Measurements from ENCODE around the gene NUDT19.

DNA sequence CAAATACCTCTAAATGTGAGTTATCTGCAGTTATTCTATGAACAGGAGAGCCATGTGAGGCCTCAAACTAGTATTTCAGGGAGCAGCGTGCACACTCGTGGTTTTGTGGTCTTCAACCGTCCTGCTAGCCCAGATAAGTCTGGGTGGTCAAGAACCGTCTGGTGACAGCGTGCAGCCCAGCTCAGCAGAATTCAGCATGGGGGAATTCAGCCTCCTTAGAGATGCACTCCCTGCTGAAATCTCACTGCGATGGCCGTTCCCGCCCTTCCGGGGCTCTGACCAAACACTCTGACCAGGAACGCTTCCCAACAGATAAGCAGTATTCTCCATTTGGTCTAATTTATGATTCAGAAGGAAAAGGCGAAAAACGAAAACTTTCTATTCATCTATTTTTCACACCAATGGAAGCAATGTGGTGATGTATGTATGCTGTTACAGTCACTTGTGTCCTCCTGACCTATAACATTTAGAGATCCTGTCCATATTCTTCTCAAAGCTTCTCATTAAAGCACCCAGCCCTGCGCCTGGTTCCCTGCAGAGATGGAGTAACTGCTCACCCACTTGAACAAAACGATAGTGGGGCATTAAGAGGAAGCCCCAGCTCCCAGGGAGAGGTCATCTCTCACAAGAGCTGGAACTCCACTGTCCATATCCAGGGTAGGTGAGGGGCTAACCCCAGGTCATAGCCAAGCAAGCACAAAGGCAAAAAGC is 19.6 kb upstream of the NUDT19 start:
- TF ChIP-seq, protein P1, sequence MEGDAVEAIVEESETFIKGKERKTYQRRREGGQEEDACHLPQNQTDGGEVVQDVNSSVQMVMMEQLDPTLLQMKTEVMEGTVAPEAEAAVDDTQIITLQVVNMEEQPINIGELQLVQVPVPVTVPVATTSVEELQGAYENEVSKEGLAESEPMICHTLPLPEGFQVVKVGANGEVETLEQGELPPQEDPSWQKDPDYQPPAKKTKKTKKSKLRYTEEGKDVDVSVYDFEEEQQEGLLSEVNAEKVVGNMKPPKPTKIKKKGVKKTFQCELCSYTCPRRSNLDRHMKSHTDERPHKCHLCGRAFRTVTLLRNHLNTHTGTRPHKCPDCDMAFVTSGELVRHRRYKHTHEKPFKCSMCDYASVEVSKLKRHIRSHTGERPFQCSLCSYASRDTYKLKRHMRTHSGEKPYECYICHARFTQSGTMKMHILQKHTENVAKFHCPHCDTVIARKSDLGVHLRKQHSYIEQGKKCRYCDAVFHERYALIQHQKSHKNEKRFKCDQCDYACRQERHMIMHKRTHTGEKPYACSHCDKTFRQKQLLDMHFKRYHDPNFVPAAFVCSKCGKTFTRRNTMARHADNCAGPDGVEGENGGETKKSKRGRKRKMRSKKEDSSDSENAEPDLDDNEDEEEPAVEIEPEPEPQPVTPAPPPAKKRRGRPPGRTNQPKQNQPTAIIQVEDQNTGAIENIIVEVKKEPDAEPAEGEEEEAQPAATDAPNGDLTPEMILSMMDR (conservative IDR thresholded peaks at IDR 0.05; ENCODE audit: low read depth, low read length), result no peak
- TF ChIP-seq EZH2 (IDR thresholded peaks at IDR 0.05; ENCODE audit: borderline replicate concordance, low read depth, low read length, poor library complexity, severe bottlenecking), result no peak
